GM11168 (cell line): ENCODE measurements around the gene KRT17.
"Not testable (repeated sequence)": the region's sequence is repeated elsewhere in the genome, so short reads cannot be mapped to it uniquely, and the experiment has no call there.

Experiments used
- in situ Hi-C: fragments of 300-500 bp; cut with MboI; formaldehyde crosslinking; loops from one replicate; pipeline ENCODE4 v1.12.0; 2022; ENCODE audit warnings: low sequenced_read_pairs; ENCODE audit not compliant: unreplicated experiment

The KRT17 gene

GRCh38 chr17:41623184-41623861, 1.1 kb downstream of the KRT17 start:
- in situ Hi-C loops = not testable (repeated sequence)

- in situ Hi-C loops = not testable (repeated sequence)
Observed at GRCh38 chr17:41622340-41623183, 1.8 kb downstream of the KRT17 start.

- in situ Hi-C loops = no loop called here
Observed at GRCh38 chr17:41621916-41622315, 2.5 kb downstream of the KRT17 start.

GRCh38 chr17:41621435-41621817, 2.9 kb downstream of the KRT17 start:
- in situ Hi-C loops = not testable (repeated sequence)

GRCh38 chr17:41620583-41621434, 3.6 kb downstream of the KRT17 start:
- in situ Hi-C loops = no loop called here

GRCh38 chr17:41619927-41620582, 4.3 kb downstream of the KRT17 start:
- in situ Hi-C loops = not testable (repeated sequence)

- in situ Hi-C loops = no loop called here
Observed at GRCh38 chr17:41619036-41619926, 5.1 kb downstream of the KRT17 start.

GRCh38 chr17:41618341-41619035, 5.9 kb downstream of the KRT17 start:
- in situ Hi-C loops = no loop called here

- in situ Hi-C loops = no loop called here
Observed at GRCh38 chr17:41617698-41618097, 6.7 kb downstream of the KRT17 start.

- in situ Hi-C loops = no loop called here
Observed at GRCh38 chr17:41617136-41617535, 7.2 kb downstream of the KRT17 start.

GRCh38 chr17:41616486-41616885, 7.9 kb downstream of the KRT17 start:
- in situ Hi-C loops = not testable (repeated sequence)

- in situ Hi-C loops = no loop called here
Observed at GRCh38 chr17:41615454-41615853, 8.9 kb downstream of the KRT17 start.

- in situ Hi-C loops = not testable (repeated sequence)
Observed at GRCh38 chr17:41614767-41615166, 9.6 kb downstream of the KRT17 start.

- in situ Hi-C loops = no loop called here
Observed at GRCh38 chr17:41614098-41614497, 10.3 kb downstream of the KRT17 start.

GRCh38 chr17:41613277-41614082, 10.9 kb downstream of the KRT17 start:
- in situ Hi-C loops = no loop called here

GRCh38 chr17:41612376-41613160, 11.8 kb downstream of the KRT17 start, which contains the start of gene KRT16:
Gene KRT16, minus strand, starts transcription at chr17:41612767. Its CDS starts 79 bp downstream, at chr17:41612688.
- in situ Hi-C loops = not testable (repeated sequence)
